Ascending aorta (tissue), 2 donors: ENCODE results near the gene ADCY2. TPM values are rescaled to one million over a fixed set of nuclear protein-coding genes. Genes with fewer than 3 reads are reported as not detected.

Source experiments
- DNase-seq, 2 donors: peaks; one replicate each; pipeline ENCODE4 v3.0.0-alpha.2; 2019; ENCODE audit warnings: low spot score in 2 of 2
- H3K27ac ChIP-seq, 2 donors: fragments of 200-600 bp; sonication (generic); one replicate each; pipeline ENCODE4 v1.5.1; 2016 to 2017; ENCODE audit warnings: mild to moderate bottlenecking in 1 of 2
- H3K27me3 ChIP-seq: fragments of 200-600 bp; sonication (generic); one replicate; pipeline ENCODE4 v1.5.1; 2017
- H3K36me3 ChIP-seq, 2 donors: fragments of 200-600 bp; sonication (generic); one replicate each; pipeline ENCODE4 v1.5.1; 2016
- H3K4me1 ChIP-seq, 2 donors: fragments of 200-600 bp; sonication (generic); one replicate each; pipeline ENCODE4 v1.5.1; 2016 to 2017; ENCODE audit warnings: mild to moderate bottlenecking in 1 of 2
- H3K4me3 ChIP-seq, 2 donors: fragments of 200-600 bp; sonication (generic); one replicate each; pipeline ENCODE4 v1.5.1; 2016 to 2017; ENCODE audit warnings: mild to moderate bottlenecking in 1 of 2
- H3K9me3 ChIP-seq, 2 donors: fragments of 200-600 bp; sonication (generic); one replicate each; pipeline ENCODE4 v1.5.1; 2016
- intact Hi-C: fragments of 100-400 bp; cut with DNase I; formaldehyde crosslinking; loops from one replicate; pipeline ENCODE4 v1.15.1; 2023
- total RNA-seq: library from RNA; depleted of rRNA; stranded (reverse); fragments of >200 nt; gene quantifications from one replicate; pipeline ENCODE4 v1.1.0, GENCODE V29; 2016
- TF ChIP-seq, protein P1 (sequence below), 3 experiments: fragments of 200-600 bp in 2 of 3; fragments of 450-650 bp in 1 of 3; sonication (generic) in 2 of 3; IDR thresholded peaks; one replicate each; pipeline ENCODE4 v1.5.1; 2016 to 2019; ENCODE audit warnings: antibody characterized with exemption in 3 of 3, mild to moderate bottlenecking in 1 of 3, moderate library complexity in 1 of 3

The ADCY2 gene
- total RNA-seq, 1 donor from 2014 or later: 0.11 TPM

DNA sequence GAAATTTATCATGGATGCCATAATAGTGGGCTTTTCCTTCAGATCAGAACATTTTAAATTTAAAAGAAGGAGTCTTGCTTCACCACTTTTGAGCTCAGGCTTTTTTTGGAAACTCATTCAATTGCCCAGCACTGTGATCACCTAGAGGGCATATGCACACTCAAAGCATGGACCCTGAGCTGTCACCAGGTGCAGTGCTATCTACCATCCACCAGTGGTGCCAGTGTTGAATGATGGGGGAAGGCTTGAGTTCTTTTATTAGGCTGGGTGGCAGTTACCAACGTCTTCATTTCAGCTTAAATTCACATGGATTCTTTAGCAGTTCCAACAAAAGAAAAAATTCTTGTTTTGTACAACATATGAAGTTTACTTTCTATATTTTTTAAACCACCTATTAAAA lies 290.9 kb downstream of the ADCY2 start:
- H3K4me1 ChIP-seq: no peaks in the 10 kb centered on the region
- H3K36me3 ChIP-seq: no peaks in the 10 kb centered on the region
- no peaks in the 10 kb centered on the region for H3K9me3 ChIP-seq
- TF ChIP-seq, protein P1, sequence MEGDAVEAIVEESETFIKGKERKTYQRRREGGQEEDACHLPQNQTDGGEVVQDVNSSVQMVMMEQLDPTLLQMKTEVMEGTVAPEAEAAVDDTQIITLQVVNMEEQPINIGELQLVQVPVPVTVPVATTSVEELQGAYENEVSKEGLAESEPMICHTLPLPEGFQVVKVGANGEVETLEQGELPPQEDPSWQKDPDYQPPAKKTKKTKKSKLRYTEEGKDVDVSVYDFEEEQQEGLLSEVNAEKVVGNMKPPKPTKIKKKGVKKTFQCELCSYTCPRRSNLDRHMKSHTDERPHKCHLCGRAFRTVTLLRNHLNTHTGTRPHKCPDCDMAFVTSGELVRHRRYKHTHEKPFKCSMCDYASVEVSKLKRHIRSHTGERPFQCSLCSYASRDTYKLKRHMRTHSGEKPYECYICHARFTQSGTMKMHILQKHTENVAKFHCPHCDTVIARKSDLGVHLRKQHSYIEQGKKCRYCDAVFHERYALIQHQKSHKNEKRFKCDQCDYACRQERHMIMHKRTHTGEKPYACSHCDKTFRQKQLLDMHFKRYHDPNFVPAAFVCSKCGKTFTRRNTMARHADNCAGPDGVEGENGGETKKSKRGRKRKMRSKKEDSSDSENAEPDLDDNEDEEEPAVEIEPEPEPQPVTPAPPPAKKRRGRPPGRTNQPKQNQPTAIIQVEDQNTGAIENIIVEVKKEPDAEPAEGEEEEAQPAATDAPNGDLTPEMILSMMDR (IDR thresholded peaks at IDR 0.05): no peak
- intact Hi-C loops: no loop called here
- DNase-seq: no peak
- H3K27ac ChIP-seq: no peak overlapping the region
- no peak overlapping the region for H3K4me3 ChIP-seq
- H3K27me3 ChIP-seq: no peaks in the 10 kb centered on the region

DNA sequence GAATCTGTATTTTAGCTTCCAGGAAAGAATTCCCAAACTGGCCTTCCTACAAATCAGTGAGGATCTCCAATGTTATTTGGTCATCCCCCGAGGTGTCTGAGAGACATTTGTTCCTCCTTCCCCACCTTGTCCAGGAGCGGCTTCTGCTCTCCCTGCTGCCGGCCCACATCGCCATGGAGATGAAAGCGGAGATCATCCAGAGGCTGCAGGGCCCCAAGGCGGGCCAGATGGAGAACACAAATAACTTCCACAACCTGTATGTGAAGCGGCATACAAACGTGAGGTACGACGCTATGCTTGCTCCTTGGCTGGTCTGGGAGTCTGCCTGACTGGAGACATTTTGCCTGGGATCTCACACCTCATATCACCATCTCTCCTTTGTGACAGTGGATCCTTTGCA lies 294.6 kb downstream of the ADCY2 start:
- H3K4me3 ChIP-seq: no peak overlapping the region
- H3K4me1 ChIP-seq: no peaks in the 10 kb centered on the region
- H3K27ac ChIP-seq: no peak overlapping the region
- no peaks in the 10 kb centered on the region for H3K27me3 ChIP-seq
- intact Hi-C loops: no loop called here
- no peaks in the 10 kb centered on the region for H3K36me3 ChIP-seq
- DNase-seq: no peak
- TF ChIP-seq, protein P1 (IDR thresholded peaks at IDR 0.05): no peak
- no peaks in the 10 kb centered on the region for H3K9me3 ChIP-seq

DNA sequence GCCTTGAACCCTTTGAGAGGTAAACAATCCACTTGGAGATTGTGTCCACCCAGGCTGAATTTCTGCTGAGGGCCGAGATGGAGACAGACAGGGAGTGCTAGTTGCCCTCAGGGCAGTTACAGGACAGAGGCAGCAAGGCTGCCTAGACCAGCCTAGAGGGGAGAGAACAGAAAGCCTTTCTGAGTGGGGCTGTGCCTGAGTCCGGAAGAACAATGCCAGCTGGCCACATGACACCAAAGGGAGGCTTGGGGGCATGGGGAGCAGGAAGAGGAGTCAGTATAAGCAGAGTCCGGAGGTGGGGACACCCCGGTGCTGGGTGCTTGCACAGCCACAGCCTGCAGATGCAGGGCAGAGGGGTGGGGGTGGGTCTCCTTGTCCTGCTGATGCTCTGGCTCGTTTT lies 309.3 kb downstream of the ADCY2 start:
- Histone ChIP-seq H3K27ac (no peak overlapping the region), H3K9me3 (no peaks in the 10 kb centered on the region), H3K4me3 (no peak overlapping the region), H3K27me3 (no peaks in the 10 kb centered on the region), H3K36me3 (no peaks in the 10 kb centered on the region), H3K4me1 (no peaks in the 10 kb centered on the region)
- intact Hi-C loops: no loop called here
- TF ChIP-seq, protein P1 (IDR thresholded peaks at IDR 0.05): no peak
- no peak for DNase-seq

DNA sequence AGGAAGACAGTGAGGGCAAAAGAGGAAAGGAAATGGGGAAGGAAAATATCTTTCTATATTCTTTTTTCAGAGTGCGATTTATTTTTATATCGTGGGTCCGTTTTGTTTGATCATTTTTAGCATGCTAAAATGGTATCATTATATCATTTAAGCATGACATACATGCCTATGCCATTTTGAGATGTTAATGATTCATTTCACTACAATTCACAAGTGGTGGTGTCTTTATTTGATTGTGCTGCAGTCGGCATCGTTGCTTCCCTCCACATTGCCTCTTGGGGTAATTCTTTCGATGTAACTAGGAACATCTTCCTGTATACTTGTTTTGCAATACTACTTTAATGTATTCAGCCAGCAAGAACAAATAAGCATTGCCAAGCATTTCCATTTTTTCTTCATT lies 309.8 kb downstream of the ADCY2 start:
- H3K9me3 ChIP-seq: no peaks in the 10 kb centered on the region
- H3K4me3 ChIP-seq: no peak overlapping the region
- TF ChIP-seq, protein P1 (IDR thresholded peaks at IDR 0.05): no peak
- H3K4me1 ChIP-seq: no peaks in the 10 kb centered on the region
- H3K36me3 ChIP-seq: no peaks in the 10 kb centered on the region
- DNase-seq: no peak
- no peaks in the 10 kb centered on the region for H3K27me3 ChIP-seq
- intact Hi-C loops: no loop called here
- no peak overlapping the region for H3K27ac ChIP-seq

DNA sequence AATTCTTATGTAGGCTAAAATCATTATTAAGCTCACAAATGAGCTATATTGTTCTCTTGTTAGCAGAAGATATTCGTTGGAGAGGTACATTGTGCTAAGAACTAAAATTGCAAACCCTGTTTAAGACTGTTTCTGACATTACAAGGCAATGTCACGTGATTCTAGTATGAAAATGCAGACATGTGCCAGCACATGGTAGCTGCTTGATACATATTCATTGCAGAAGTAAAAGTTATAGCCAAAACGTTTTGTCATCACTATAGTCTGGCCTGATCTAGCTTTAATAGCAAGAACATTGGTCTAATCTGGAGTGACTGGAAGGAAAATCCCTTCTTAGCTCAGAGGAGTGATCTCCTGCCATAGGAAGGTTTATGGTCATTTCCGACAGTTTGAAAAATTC lies 310.3 kb downstream of the ADCY2 start:
- intact Hi-C loops: no loop called here
- Histone ChIP-seq H3K9me3 (no peaks in the 10 kb centered on the region), H3K4me1 (no peaks in the 10 kb centered on the region), H3K27ac (no peak overlapping the region), H3K36me3 (no peaks in the 10 kb centered on the region), H3K4me3 (no peak overlapping the region), H3K27me3 (no peaks in the 10 kb centered on the region)
- DNase-seq: no peak
- TF ChIP-seq, protein P1 (IDR thresholded peaks at IDR 0.05): no peak

DNA sequence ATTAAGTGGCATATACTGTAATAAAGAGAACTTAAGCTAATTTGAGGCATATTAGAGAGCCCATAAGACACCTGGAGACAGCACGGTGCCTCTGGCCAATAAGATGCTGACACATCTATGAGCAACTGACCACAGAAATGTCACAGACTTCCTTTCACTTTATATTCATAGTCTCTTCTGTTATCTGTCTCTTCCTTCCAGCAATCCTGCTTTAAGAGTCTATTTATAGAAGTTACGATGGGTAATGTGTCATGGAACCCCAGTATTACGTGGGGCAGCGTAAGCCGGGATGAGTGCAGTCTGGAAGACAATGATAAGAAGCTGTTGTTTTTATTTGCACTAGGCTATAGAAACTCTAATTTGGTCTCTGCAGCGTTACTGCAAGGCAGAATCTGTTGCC lies 318.2 kb downstream of the ADCY2 start:
- intact Hi-C loops: no loop called here
- TF ChIP-seq, protein P1 (IDR thresholded peaks at IDR 0.05): no peak
- DNase-seq: no peak

More for the DNA sequence above, 318.2 kb downstream of the ADCY2 start:
- no peak overlapping the region for H3K4me3 ChIP-seq
- no peak overlapping the region for H3K27ac ChIP-seq
- no peaks in the 10 kb centered on the region for H3K36me3 ChIP-seq
- H3K4me1 ChIP-seq: peaks cover 0 to 2% of the 10 kb centered on the region in 2 donors
- no peaks in the 10 kb centered on the region for H3K27me3 ChIP-seq
- H3K9me3 ChIP-seq: no peaks in the 10 kb centered on the region
